Mucosa of descending colon (tissue), 3 donors: Measurements from ENCODE around the gene FANCI. TPM values are rescaled to one million over a fixed set of nuclear protein-coding genes. Genes with fewer than 3 reads are reported as not detected.

Experiments used
- ATAC-seq: fragments of 200-7000 bp; cut with Tn5 transposase; one replicate; pipeline ENCODE4 v1.9.1; 2020; ENCODE audit warnings: mild to moderate bottlenecking, moderate library complexity
- DNase-seq, 3 donors: peaks; one replicate each; pipeline ENCODE4 v3.0.0-alpha.2; 2020
- H3K36me3 ChIP-seq: fragments of 200-600 bp; one replicate; pipeline ENCODE4 v1.8.0; 2021; ENCODE audit warnings: low read depth, mild to moderate bottlenecking
- H3K4me1 ChIP-seq: fragments of 200-600 bp; one replicate; pipeline ENCODE4 v1.8.0; 2021; ENCODE audit warnings: low read depth, mild to moderate bottlenecking
- H3K4me3 ChIP-seq: fragments of 200-600 bp; one replicate; pipeline ENCODE4 v1.8.0; 2021; ENCODE audit warnings: mild to moderate bottlenecking
- H3K9me3 ChIP-seq: fragments of 200-600 bp; one replicate; pipeline ENCODE4 v1.8.0; 2021; ENCODE audit warnings: mild to moderate bottlenecking
- intact Hi-C, 2 donors: fragments of 100-400 bp; cut with DNase I in 1 of 2; cut with micrococcal nuclease in 1 of 2; formaldehyde crosslinking; loops; one replicate each; pipeline versions ENCODE4 v1.11.0 to v1.11.1; 2022; cut with DNase I, micrococcal nuclease
- total RNA-seq, 3 donors: library from RNA; stranded (reverse); fragmentation: NEBNext Ultra II Directional in 2 of 3; extraction: Animal tissue kit (Norgen Biotek cat#: 25700) in 2 of 3; gene quantifications; one replicate each; pipeline versions ENCODE4 v1.2.1 to v1.2.4, GENCODE V29; 2021 to 2023
- TF ChIP-seq, protein P1 (sequence below): fragments of 200-600 bp; IDR thresholded peaks from one replicate; pipeline ENCODE4 v1.8.0; 2022; ENCODE audit warnings: antibody characterized with exemption, mild to moderate bottlenecking
- donor health status: DM: no; HTN: no; CAD: no; lungs with moderate emphysema.
- donor health status: DM: no; HTN: no; CAD: no.
- donor health status: DM: no; HTN: yes; CAD: no.

Gene FANCI
- total RNA-seq, 3 donors from 2014 or later = 12.9 to 27.1 (median 14.0) TPM

- DNase-seq (no peak), ATAC-seq (no peak)
- intact Hi-C loops = no loop called here
- Histone ChIP-seq H3K4me3 (no peak overlapping the region), H3K4me1 (peaks cover 32% of the 10 kb centered on the region), H3K36me3 (peaks cover 40% of the 10 kb centered on the region), H3K9me3 (no peaks in the 10 kb centered on the region)
- TF ChIP-seq, protein P1, sequence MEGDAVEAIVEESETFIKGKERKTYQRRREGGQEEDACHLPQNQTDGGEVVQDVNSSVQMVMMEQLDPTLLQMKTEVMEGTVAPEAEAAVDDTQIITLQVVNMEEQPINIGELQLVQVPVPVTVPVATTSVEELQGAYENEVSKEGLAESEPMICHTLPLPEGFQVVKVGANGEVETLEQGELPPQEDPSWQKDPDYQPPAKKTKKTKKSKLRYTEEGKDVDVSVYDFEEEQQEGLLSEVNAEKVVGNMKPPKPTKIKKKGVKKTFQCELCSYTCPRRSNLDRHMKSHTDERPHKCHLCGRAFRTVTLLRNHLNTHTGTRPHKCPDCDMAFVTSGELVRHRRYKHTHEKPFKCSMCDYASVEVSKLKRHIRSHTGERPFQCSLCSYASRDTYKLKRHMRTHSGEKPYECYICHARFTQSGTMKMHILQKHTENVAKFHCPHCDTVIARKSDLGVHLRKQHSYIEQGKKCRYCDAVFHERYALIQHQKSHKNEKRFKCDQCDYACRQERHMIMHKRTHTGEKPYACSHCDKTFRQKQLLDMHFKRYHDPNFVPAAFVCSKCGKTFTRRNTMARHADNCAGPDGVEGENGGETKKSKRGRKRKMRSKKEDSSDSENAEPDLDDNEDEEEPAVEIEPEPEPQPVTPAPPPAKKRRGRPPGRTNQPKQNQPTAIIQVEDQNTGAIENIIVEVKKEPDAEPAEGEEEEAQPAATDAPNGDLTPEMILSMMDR = no peak
Measured at GRCh38 chr15:89326316-89326715, 82.5 kb downstream of the FANCI start.

DNA sequence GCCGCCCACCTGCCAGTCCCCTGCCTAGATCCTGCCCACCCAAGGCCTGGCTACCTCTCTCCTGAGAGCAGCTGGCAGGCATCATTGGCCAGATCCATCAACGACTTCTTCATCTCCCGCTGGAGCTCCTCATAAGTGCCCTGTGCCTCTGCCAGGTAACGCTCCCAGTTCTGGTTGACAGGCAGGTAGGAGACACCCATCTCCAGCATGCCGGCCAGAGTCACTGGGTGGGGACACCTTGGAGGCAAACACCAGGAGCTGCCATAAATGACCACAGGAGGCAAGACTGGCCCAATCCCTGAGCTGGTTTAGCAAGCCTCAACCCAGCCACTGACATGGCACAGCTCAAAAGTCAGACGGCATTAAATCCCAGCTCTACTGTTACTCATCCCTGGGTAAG, 83.3 kb downstream of the FANCI start:
- Histone ChIP-seq H3K36me3 (peaks cover 40% of the 10 kb centered on the region), H3K4me3 (no peak overlapping the region), H3K4me1 (peaks cover 40% of the 10 kb centered on the region), H3K9me3 (no peaks in the 10 kb centered on the region)
- ATAC-seq (peak; percentile 20), DNase-seq (peak in 1 of 3 donors; percentile 38)
- intact Hi-C loops = no loop called here
- TF ChIP-seq, protein P1 = no peak

DNA sequence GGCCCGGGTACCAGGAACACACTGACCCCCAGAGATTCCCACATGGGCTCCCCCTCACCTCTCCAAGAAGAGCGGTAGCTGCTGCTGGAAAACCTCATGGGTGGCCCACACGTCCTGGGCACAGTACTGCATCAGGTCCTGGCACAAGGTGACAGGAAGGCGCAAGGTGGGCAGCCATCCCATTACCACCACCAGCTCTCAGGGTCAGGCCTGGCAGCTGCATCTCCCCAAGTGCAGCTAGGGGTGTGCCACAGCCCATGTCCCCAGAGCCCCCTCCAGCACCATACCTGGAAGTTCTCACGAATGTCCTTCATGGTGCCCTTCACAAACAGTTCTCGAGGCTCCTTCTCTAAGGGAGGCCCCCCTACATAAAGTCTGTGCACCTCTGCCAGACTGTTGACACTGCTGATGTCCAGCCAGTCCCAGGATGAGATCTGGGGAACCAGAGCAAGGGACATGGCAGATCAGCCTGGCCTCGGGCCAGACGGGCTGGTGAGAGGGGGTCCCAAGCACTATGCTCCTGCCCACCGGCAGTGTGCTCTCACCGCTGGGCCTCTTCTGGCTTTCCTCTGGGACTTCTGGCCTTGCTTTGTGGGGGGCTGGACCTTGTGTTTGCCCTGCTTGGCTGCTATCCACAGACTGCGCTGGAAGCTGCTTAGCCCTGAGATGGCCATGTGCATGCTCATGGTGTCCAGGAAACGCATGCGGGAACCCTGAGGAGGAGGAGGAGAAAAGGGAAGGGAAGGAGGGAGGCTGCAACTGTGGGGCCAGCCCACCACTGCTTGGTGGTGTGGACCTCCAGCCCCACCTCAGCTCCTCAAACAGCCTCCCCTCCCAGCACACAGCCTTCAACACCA, 84.8 kb downstream of the FANCI start:
- Histone ChIP-seq H3K36me3 (peaks cover 33% of the 10 kb centered on the region), H3K9me3 (no peaks in the 10 kb centered on the region), H3K4me1 (peaks cover 55% of the 10 kb centered on the region), H3K4me3 (no peak overlapping the region)
- DNase-seq = no peak
- TF ChIP-seq, protein P1 = no peak
- intact Hi-C loops = no loop called here
- ATAC-seq = no peak

DNA sequence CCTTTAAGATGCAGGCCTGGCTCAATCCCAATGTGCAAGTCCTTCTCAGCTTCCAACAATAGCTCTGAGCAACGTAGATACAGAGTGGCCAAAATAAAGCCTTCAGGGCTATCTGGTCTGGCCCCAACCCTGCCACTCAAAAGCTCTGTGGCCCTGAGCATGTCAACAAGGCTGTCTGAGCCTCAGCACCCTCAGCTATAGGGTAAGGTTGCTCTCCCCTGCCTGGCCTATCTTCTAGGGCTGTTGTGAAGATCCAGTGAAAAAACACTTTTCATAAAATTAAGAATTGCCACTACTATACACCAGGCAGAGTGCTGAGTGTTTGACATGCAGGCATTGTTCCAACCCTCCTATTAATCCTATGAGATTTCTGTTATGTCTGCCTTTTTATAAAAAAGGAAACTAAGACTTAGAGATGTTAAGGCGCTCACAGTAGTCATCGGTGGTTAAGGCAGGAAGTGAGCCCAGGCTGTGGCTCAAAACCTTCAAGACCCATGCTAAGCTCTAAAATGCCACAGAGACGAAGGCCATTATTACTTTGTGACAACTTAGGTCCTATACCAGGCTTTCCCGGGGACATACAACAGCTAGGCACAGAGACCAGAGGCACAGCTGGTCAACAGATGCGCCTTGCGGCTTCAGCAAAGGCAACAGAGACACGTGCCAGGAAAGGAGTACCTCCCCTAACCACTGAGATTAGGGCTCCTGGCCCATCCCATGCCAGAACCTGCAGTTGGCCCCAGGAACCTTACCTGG, 85.7 kb downstream of the FANCI start:
- peaks cover 25% of the 10 kb centered on the region for H3K36me3 ChIP-seq
- H3K4me3 ChIP-seq = no peak overlapping the region
- TF ChIP-seq, protein P1 = no peak
- H3K9me3 ChIP-seq = no peaks in the 10 kb centered on the region
- H3K4me1 ChIP-seq = peaks cover 57% of the 10 kb centered on the region
- intact Hi-C loops = no loop called here
- DNase-seq (no peak), ATAC-seq (no peak)

DNA sequence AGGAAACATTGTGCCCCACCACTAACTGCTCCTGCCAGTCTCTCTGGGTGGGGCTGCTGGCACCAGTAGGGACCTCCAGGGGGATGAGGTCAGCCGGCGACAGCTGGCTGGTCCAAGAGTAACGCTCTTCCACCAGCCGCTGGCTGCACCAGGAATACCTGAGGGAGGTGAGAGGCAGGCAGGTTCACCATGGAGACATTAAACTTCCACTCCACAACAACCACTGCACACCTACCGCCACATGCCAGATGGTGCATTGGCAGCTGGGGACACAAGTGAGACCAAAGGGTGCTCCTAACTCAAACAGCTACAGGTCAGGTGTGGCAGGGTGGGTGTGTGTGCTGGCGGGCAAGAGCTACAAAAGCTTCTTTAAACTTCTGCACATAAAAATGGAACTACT, 86.3 kb downstream of the FANCI start:
- H3K4me1 ChIP-seq = peaks cover 59% of the 10 kb centered on the region
- peaks cover 31% of the 10 kb centered on the region for H3K36me3 ChIP-seq
- DNase-seq (peak; percentile 75 to 80 (median 77)), ATAC-seq (peak; percentile 50)
- TF ChIP-seq, protein P1 = no peak
- H3K9me3 ChIP-seq = no peaks in the 10 kb centered on the region
- no peak overlapping the region for H3K4me3 ChIP-seq
- intact Hi-C loops = no loop called here
